HG02973 (cell line): ENCODE results near the gene ZG16.
"Not testable (repeated sequence)": the region's sequence is repeated elsewhere in the genome, so short reads cannot be mapped to it uniquely, and the experiment has no call there.

Experiments
- ATAC-seq: cut with Tn5 transposase; IDR thresholded peaks from one replicate; pipeline ENCODE4 v1.9.1; 2021; ENCODE audit warnings: moderate library complexity; ENCODE audit not compliant: unreplicated experiment

Gene ZG16

GRCh38 chr16:29777576-29778350, at the start of gene ZG16:
ZG16 (plus strand) TSS chr16:29778256; CDS start chr16:29779267, 1,011 bp downstream.
- ATAC-seq: no peak

GRCh38 chr16:29729116-29729521, 48.9 kb upstream of the ZG16 start:
- ATAC-seq: no peak

GRCh38 chr16:29730649-29731048, 47.4 kb upstream of the ZG16 start:
- no peak for ATAC-seq

GRCh38 chr16:29731768-29732601, 46.1 kb upstream of the ZG16 start:
- ATAC-seq: peak; percentile 61

- ATAC-seq: no peak
Measured at GRCh38 chr16:29734786-29735185, 43.3 kb upstream of the ZG16 start.

GRCh38 chr16:29736112-29736511, 41.9 kb upstream of the ZG16 start:
- ATAC-seq: no peak

GRCh38 chr16:29736764-29737163, 41.3 kb upstream of the ZG16 start:
- ATAC-seq: no peak

GRCh38 chr16:29737713-29738112, 40.3 kb upstream of the ZG16 start:
- ATAC-seq: no peak

- ATAC-seq: peak; percentile 51
Measured at GRCh38 chr16:29738514-29738913, 39.5 kb upstream of the ZG16 start.

GRCh38 chr16:29739927-29740629, 38.0 kb upstream of the ZG16 start:
- ATAC-seq: not testable (repeated sequence)

- not testable (repeated sequence) for ATAC-seq
Measured at GRCh38 chr16:29740630-29741015, 37.4 kb upstream of the ZG16 start.

- ATAC-seq: no peak
Measured at GRCh38 chr16:29742683-29743275, 35.3 kb upstream of the ZG16 start.

- ATAC-seq: no peak
Measured at GRCh38 chr16:29743475-29743826, 34.6 kb upstream of the ZG16 start.

GRCh38 chr16:29743827-29744531, 34.1 kb upstream of the ZG16 start:
- no peak for ATAC-seq

- ATAC-seq: no peak
Measured at GRCh38 chr16:29744541-29745101, 33.4 kb upstream of the ZG16 start.

- ATAC-seq: peak; percentile 30
Measured at GRCh38 chr16:29745121-29745852, 32.8 kb upstream of the ZG16 start.

GRCh38 chr16:29745853-29746345, 32.2 kb upstream of the ZG16 start, which contains the start of gene C16orf54:
C16orf54 (minus strand) TSS chr16:29745990; CDS start chr16:29744951, 1,039 bp downstream.
- ATAC-seq: peak; percentile 51

- not testable (repeated sequence) for ATAC-seq
Measured at GRCh38 chr16:29746518-29746917, 31.5 kb upstream of the ZG16 start.
